Measurements from ENCODE around the gene PCDHGA10.
"Not testable (repeated sequence)": the region's sequence is repeated elsewhere in the genome, so short reads cannot be mapped to it uniquely, and the experiment has no call there.

DNA sequence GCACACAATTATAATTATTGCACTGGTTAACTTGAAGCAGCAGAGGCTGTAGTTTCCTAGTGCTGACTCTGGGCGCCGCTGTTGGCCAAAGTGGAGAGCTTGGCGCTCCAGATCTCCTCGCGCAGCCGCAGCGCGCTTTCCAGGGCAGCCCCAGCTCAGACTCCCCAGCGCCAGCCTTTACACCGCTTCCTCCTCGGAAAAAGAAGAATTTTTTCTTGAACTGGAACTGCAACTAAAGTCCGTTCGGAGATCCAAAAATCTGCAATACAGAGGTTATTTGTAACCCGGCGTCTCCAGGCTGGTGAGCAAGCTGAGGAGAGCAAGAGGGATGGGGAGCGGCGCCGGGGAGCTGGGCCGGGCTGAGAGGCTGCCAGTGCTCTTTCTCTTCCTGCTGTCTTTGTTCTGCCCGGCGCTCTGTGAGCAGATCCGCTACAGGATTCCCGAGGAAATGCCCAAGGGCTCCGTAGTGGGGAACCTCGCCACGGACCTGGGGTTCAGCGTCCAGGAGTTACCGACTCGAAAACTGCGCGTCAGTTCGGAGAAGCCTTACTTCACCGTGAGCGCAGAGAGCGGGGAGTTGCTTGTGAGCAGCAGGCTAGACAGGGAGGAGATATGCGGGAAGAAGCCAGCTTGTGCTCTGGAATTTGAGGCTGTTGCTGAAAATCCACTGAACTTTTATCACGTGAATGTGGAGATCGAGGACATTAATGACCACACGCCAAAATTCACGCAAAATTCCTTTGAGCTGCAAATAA is 25.1 kb upstream of the PCDHGA10 start, which contains the start of gene PCDHGB4:
- TF ChIP-seq ARNT (IDR thresholded peaks at IDR 0.05); CTBP1 (IDR thresholded peaks at IDR 0.05; ENCODE audit: borderline replicate concordance); SP1 (IDR thresholded peaks at IDR 0.05); FOXM1 (IDR thresholded peaks at IDR 0.05; ENCODE audit: borderline replicate concordance); NFRKB (IDR thresholded peaks at IDR 0.05); BHLHE40 (IDR thresholded peaks at IDR 0.05; ENCODE audit: borderline replicate concordance); ZNF384 (IDR thresholded peaks at IDR 0.05); L3MBTL2 (conservative IDR thresholded peaks at IDR 0.05); FOXK2 (IDR thresholded peaks at IDR 0.05); HDGF (IDR thresholded peaks at IDR 0.05; ENCODE audit: borderline replicate concordance); FOXA1 (IDR thresholded peaks at IDR 0.05); TARDBP (IDR thresholded peaks at IDR 0.05): not testable (repeated sequence)

All from HEK293T (cell line).